ENCODE data around the gene SIN3A.
"Not testable (repeated sequence)": the region's sequence is repeated elsewhere in the genome, so short reads cannot be mapped to it uniquely, and the experiment has no call there.

DNA sequence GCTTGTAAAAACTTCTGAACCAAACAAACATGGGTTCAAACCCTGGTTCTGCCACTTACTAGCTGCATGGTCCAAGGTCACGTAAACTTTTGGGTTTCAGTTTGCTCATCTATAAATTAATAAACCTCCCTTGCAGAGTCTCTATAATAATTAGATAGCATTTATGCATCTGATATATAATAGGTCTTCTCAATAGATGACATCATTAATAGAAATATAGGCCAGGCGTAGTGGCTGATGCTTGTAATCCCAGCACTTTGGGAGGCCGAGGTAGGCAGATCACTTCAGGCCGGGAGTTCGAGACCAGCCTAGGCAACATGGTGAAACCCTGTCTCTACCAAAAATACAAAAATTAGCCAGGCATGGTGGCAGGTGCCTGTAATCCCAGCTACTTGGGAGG is 25.6 kb upstream of the SIN3A start:
- TF ChIP-seq, protein P1, sequence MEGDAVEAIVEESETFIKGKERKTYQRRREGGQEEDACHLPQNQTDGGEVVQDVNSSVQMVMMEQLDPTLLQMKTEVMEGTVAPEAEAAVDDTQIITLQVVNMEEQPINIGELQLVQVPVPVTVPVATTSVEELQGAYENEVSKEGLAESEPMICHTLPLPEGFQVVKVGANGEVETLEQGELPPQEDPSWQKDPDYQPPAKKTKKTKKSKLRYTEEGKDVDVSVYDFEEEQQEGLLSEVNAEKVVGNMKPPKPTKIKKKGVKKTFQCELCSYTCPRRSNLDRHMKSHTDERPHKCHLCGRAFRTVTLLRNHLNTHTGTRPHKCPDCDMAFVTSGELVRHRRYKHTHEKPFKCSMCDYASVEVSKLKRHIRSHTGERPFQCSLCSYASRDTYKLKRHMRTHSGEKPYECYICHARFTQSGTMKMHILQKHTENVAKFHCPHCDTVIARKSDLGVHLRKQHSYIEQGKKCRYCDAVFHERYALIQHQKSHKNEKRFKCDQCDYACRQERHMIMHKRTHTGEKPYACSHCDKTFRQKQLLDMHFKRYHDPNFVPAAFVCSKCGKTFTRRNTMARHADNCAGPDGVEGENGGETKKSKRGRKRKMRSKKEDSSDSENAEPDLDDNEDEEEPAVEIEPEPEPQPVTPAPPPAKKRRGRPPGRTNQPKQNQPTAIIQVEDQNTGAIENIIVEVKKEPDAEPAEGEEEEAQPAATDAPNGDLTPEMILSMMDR (IDR thresholded peaks at IDR 0.05), result not testable (repeated sequence)
- not testable (repeated sequence) for TF ChIP-seq POLR2A (IDR thresholded peaks at IDR 0.05)

Data from Peyer's patch (tissue), 4 donors.